IMR-90 (cell line): ENCODE data around the gene ASTN2. TPM values are rescaled to one million over a fixed set of nuclear protein-coding genes. Genes with fewer than 3 reads are reported as not detected.

Experiments used
- ATAC-seq: fragments of 200-7000 bp; cut with Tn5 transposase; 2 replicates; pipeline ENCODE4 v1.9.1; 2020; ENCODE audit warnings: low read depth, mild to moderate bottlenecking, moderate library complexity
- BruUV-seq: library from RNA; stranded (reverse); fragments of 400-500 nt; replicated peaks from 2 replicates; lab custom pipeline; 2021; lab: Mats Ljungman, UMichigan
- CTCF ChIA-PET: fragments of 300-600 bp; formaldehyde crosslinking; extraction: SDS; loops from one replicate; lab custom pipeline; 2021; ENCODE audit warnings: antibody characterized with exemption; lab: Yijun Ruan, JAX
- POLR2A ChIA-PET: fragments of 300-600 bp; sonication (Branson Sonifier 250); formaldehyde crosslinking; loops from one replicate; lab custom pipeline; 2022; ENCODE audit warnings: antibody characterized with exemption; ENCODE audit not compliant: unreplicated experiment; lab: Charles Lee
- DNase-seq: peaks from one replicate; pipeline ENCODE4 v3.0.0; 2013
- H2AFZ ChIP-seq: replicated peaks from 2 replicates; pipeline ENCODE3; 2013; ENCODE audit warnings: low read length, mild to moderate bottlenecking; ENCODE audit not compliant: poor library complexity
- H2AK5ac ChIP-seq: 2 replicates; pipeline ENCODE4 v1.6.1; 2013; ENCODE audit warnings: low read depth, low read length, inconsistent platforms
- H2AK9ac ChIP-seq: replicated peaks from 2 replicates; pipeline ENCODE3; 2013; ENCODE audit warnings: mild to moderate bottlenecking, low read depth, low read length, moderate library complexity; ENCODE audit not compliant: poor library complexity
- H2BK120ac ChIP-seq: 2 replicates; pipeline ENCODE4 v1.6.1; 2013; ENCODE audit warnings: low read depth, low read length, inconsistent platforms
- H2BK15ac ChIP-seq: 3 replicates; pipeline ENCODE4 v1.6.1; 2013; ENCODE audit warnings: low read depth, low read length, inconsistent platforms
- H2BK20ac ChIP-seq: 2 replicates; pipeline ENCODE4 v1.6.1; 2013; ENCODE audit warnings: low read depth, mild to moderate bottlenecking, inconsistent platforms, low read length, moderate library complexity
- H2BK5ac ChIP-seq: 2 replicates; pipeline ENCODE4 v1.6.1; 2013; ENCODE audit warnings: mild to moderate bottlenecking, low read depth, low read length, inconsistent platforms; ENCODE audit not compliant: poor library complexity, severe bottlenecking
- H3K14ac ChIP-seq: replicated peaks from 2 replicates; pipeline ENCODE4 v1.6.1; 2013; ENCODE audit warnings: low read depth, low read length, inconsistent platforms
- H3K18ac ChIP-seq: 2 replicates; pipeline ENCODE4 v1.6.1; 2013; ENCODE audit warnings: low read depth, low read length, control low read depth
- H3K23ac ChIP-seq: 2 replicates; pipeline ENCODE4 v1.6.1; 2013; ENCODE audit warnings: low read depth, low read length, inconsistent platforms
- H3K27ac ChIP-seq: 2 replicates; pipeline ENCODE4 v1.5.1; 2013; ENCODE audit warnings: mild to moderate bottlenecking, control low read depth, low read length; ENCODE audit not compliant: insufficient read depth
- H3K27me3 ChIP-seq: 2 replicates; pipeline ENCODE4 v1.6.1; 2013; ENCODE audit warnings: low read length; ENCODE audit not compliant: control insufficient read depth, insufficient read depth
- H3K36me3 ChIP-seq: 2 replicates; pipeline ENCODE4 v1.6.1; 2013; ENCODE audit warnings: low read length, mixed read lengths; ENCODE audit not compliant: control insufficient read depth, insufficient read depth
- H3K4ac ChIP-seq: 2 replicates; pipeline ENCODE4 v1.6.1; 2013; ENCODE audit warnings: low read depth, low read length, inconsistent platforms
- H3K4me1 ChIP-seq: 2 replicates; pipeline ENCODE4 v1.6.1; 2013; ENCODE audit warnings: low read length, mixed read lengths; ENCODE audit not compliant: control insufficient read depth, insufficient read depth
- H3K4me2 ChIP-seq: 2 replicates; pipeline ENCODE4 v1.6.1; 2013; ENCODE audit warnings: low read depth, mild to moderate bottlenecking, control low read depth, low read length, moderate library complexity
- H3K4me3 ChIP-seq: 2 replicates; pipeline ENCODE4 v1.5.1; 2013; ENCODE audit warnings: low read depth, mild to moderate bottlenecking, control low read depth, low read length, moderate library complexity; ENCODE audit not compliant: insufficient read depth
- H3K56ac ChIP-seq: 2 replicates; pipeline ENCODE4 v1.6.1; 2013; ENCODE audit warnings: low read length, inconsistent platforms; ENCODE audit not compliant: insufficient read depth; ENCODE audit errors: extremely low read depth
- H3K79me1 ChIP-seq, 2 experiments: 2 replicates each; pipeline ENCODE4 v1.6.1; 2013; ENCODE audit warnings: low read length in 2 of 2, inconsistent platforms in 1 of 2, low read depth in 1 of 2
- H3K9ac ChIP-seq: 2 replicates; pipeline ENCODE4 v1.6.1; 2013; ENCODE audit warnings: low read depth, low read length, control low read depth
- H3K9me1 ChIP-seq: 2 replicates; pipeline ENCODE4 v1.6.1; 2013; ENCODE audit warnings: low read length, inconsistent platforms; ENCODE audit not compliant: insufficient read depth
- H3K9me3 ChIP-seq: 2 replicates; pipeline ENCODE4 v1.6.1; 2013; ENCODE audit warnings: low read length; ENCODE audit not compliant: control insufficient read depth, insufficient read depth
- H4K20me1 ChIP-seq: 2 replicates; pipeline ENCODE4 v1.6.1; 2013; ENCODE audit warnings: low read length, inconsistent platforms; ENCODE audit not compliant: insufficient read depth
- H4K5ac ChIP-seq: 2 replicates; pipeline ENCODE4 v1.6.1; 2013; ENCODE audit warnings: mild to moderate bottlenecking, low read depth, low read length, control low read depth
- H4K8ac ChIP-seq, 2 experiments: 2 replicates each; pipeline ENCODE4 v1.6.1; 2013; ENCODE audit warnings: low read depth in 2 of 2, low read length in 2 of 2, control low read depth in 1 of 2, inconsistent platforms in 1 of 2
- H4K91ac ChIP-seq: 2 replicates; pipeline ENCODE4 v1.6.1; 2013; ENCODE audit warnings: low read depth, low read length, inconsistent platforms; ENCODE audit not compliant: insufficient read depth
- BHLHE40 ChIP-seq: fragments of 150-350 bp; IDR thresholded peaks from 2 replicates; pipeline ENCODE4 v1.6.1; 2016; ENCODE audit warnings: mild to moderate bottlenecking, low read depth, low read length
- CEBPB ChIP-seq: IDR thresholded peaks from 2 replicates; pipeline ENCODE4 v1.6.1; 2012; ENCODE audit warnings: low read depth, low read length, improper control_type of control experiment
- CHD1 ChIP-seq: IDR thresholded peaks from 2 replicates; pipeline ENCODE4 v1.6.1; 2012; ENCODE audit warnings: low read depth, low read length, improper control_type of control experiment
- CTCF ChIP-seq: conservative IDR thresholded peaks from 2 replicates; pipeline ENCODE4 v1.5.1; 2012; ENCODE audit warnings: mild to moderate bottlenecking, low read depth, low read length, improper control_type of control experiment
- ELK1 ChIP-seq: fragments of 150-350 bp; IDR thresholded peaks from 2 replicates; pipeline ENCODE4 v1.6.1; 2016; ENCODE audit warnings: low read depth, mild to moderate bottlenecking, low read length, moderate library complexity, borderline replicate concordance
- FOS ChIP-seq: fragments of 150-350 bp; IDR thresholded peaks from 2 replicates; pipeline ENCODE4 v1.6.1; 2016; ENCODE audit warnings: low read depth, low read length
- MAFK ChIP-seq: IDR thresholded peaks from 2 replicates; pipeline ENCODE4 v1.6.1; 2012; ENCODE audit warnings: low read depth, low read length, improper control_type of control experiment
- MAZ ChIP-seq: IDR thresholded peaks from 2 replicates; pipeline ENCODE4 v1.6.1; 2012; ENCODE audit warnings: low read depth, mild to moderate bottlenecking, low read length, improper control_type of control experiment, moderate library complexity, borderline replicate concordance
- MXI1 ChIP-seq: IDR thresholded peaks from 2 replicates; pipeline ENCODE4 v1.6.1; 2012; ENCODE audit warnings: low read depth, mild to moderate bottlenecking, low read length, moderate library complexity, borderline replicate concordance
- NFE2L2 ChIP-seq: fragments of 150-350 bp; IDR thresholded peaks from 2 replicates; pipeline ENCODE4 v1.6.1; 2016; ENCODE audit warnings: low read depth, mild to moderate bottlenecking, low read length
- POLR2A ChIP-seq: IDR thresholded peaks from 2 replicates; pipeline ENCODE4 v1.6.1; 2012; ENCODE audit warnings: mild to moderate bottlenecking, low read depth, low read length
- RAD21 ChIP-seq: IDR thresholded peaks from 2 replicates; pipeline ENCODE4 v1.6.1; 2012; ENCODE audit warnings: low read length, improper control_type of control experiment
- RCOR1 ChIP-seq: IDR thresholded peaks from 2 replicates; pipeline ENCODE4 v1.6.1; 2012; ENCODE audit warnings: mild to moderate bottlenecking, low read length, improper control_type of control experiment; ENCODE audit not compliant: insufficient replicate concordance
- RFX5 ChIP-seq: IDR thresholded peaks from 2 replicates; pipeline ENCODE4 v1.8.0; 2012; ENCODE audit warnings: low read depth, mild to moderate bottlenecking, low read length, moderate library complexity
- SMC3 ChIP-seq: fragments of 150-350 bp; IDR thresholded peaks from 2 replicates; pipeline ENCODE4 v1.6.1; 2016; ENCODE audit warnings: low read depth, mild to moderate bottlenecking, antibody characterized with exemption, low read length, moderate library complexity
- USF2 ChIP-seq: fragments of 150-350 bp; IDR thresholded peaks from 2 replicates; pipeline ENCODE4 v1.6.1; 2017; ENCODE audit warnings: mild to moderate bottlenecking, antibody characterized with exemption, low read length, low read depth
- WGBS, 2 experiments: methylation state at CpG; one replicate each; pipeline versions ENCODE4 v1.1.5 to v1.1.7; 2013; ENCODE audit warnings: missing lambda C conversion rate in 2 of 2; ENCODE audit not compliant: insufficient read length in 1 of 2; ENCODE audit errors: extremely low coverage in 2 of 2; 5-methylcytosine and 5-hydroxymethylcytosine counted together
- dilution Hi-C: fragments of 300-500 bp; cut with HindIII; formaldehyde crosslinking; loops from one replicate; pipeline ENCODE4 v1.14.3; 2018; ENCODE audit warnings: low sequenced_read_pairs; ENCODE audit not compliant: unreplicated experiment
- in situ Hi-C: fragments of 300-500 bp; cut with MboI; formaldehyde crosslinking; loops from 3 replicates; pipeline ENCODE4 v1.14.3; 2019; ENCODE audit warnings: low sequenced_read_pairs, inconsistent platforms, mixed read lengths
- intact Hi-C: fragments of 100-400 bp; cut with micrococcal nuclease; formaldehyde crosslinking; loops from 2 replicates; pipeline ENCODE4 v1.10.0; 2022
- polyA plus RNA-seq, 3 experiments: library from polyadenylated mRNA; depleted of rRNA; stranded (reverse); fragments of >200 nt; gene quantifications; 2 replicates each; pipeline ENCODE4 v1.2.3, GENCODE V29; 2012; ENCODE audit warnings: low replicate concordance in 1 of 3
- total RNA-seq: library from RNA; depleted of rRNA; stranded (reverse); fragments of >200 nt; gene quantifications from 2 replicates; pipeline ENCODE4 v1.2.3, GENCODE V29; 2012

ASTN2 gene
- total and polyA plus RNA-seq, 2 of the 4 experiments (the other 2 are of a cell fraction) = 3.8 to 6.8 TPM

GRCh38 chr9:116425244-116425643, 989.6 kb downstream of the ASTN2 start:
- Histone ChIP-seq H3K4me2 (no peak overlapping the region), H3K56ac (no peak overlapping the region), H2BK5ac (no peak overlapping the region), H4K8ac (no peak overlapping the region), H3K9me1 (no peaks in the 10 kb centered on the region), H2BK20ac (no peak overlapping the region), H2BK15ac (no peak overlapping the region), H3K4ac (no peak overlapping the region), H3K79me1 (no peaks in the 10 kb centered on the region), H4K91ac (no peak overlapping the region), H3K23ac (no peak overlapping the region), H3K18ac (no peak overlapping the region), H3K9me3 (no peaks in the 10 kb centered on the region), H3K27ac (no peak overlapping the region), H4K20me1 (no peaks in the 10 kb centered on the region), H2AK5ac (no peak overlapping the region), H3K4me1 (no peaks in the 10 kb centered on the region), H3K4me3 (no peak overlapping the region), H3K9ac (no peak overlapping the region), H4K5ac (no peak overlapping the region), H2AK9ac (no peak overlapping the region), H2AFZ (no peak overlapping the region), H3K36me3 (no peaks in the 10 kb centered on the region), H2BK120ac (no peak overlapping the region), H3K14ac (no peak overlapping the region), H3K27me3 (no peaks in the 10 kb centered on the region)
- WGBS, 2 experiments = no CpG with 5 or more reads among the region's 2 CpGs
- no peak for DNase-seq
- TF ChIP-seq RCOR1 (no peak), MXI1 (no peak), RAD21 (no peak), BHLHE40 (no peak), SMC3 (no peak), RFX5 (no peak), FOS (no peak), ELK1 (no peak), POLR2A (no peak), NFE2L2 (no peak), USF2 (no peak), MAFK (no peak), CEBPB (no peak), CHD1 (no peak), MAZ (no peak), CTCF (no peak)
- POLR2A ChIA-PET = no interaction called here
- dilution Hi-C loops = no loop called here
- no peak for ATAC-seq
- in situ Hi-C loops = no loop called here
- no TSS peak for BruUV-seq
- CTCF ChIA-PET = no interaction called here
- intact Hi-C loops = no loop called here
